HG02642 (cell line): Measurements from ENCODE around the gene UBTF.
"Not testable (repeated sequence)": the region's sequence is repeated elsewhere in the genome, so short reads cannot be mapped to it uniquely, and the experiment has no call there.

Source experiments
- ATAC-seq: cut with Tn5 transposase; IDR thresholded peaks from one replicate; pipeline ENCODE4 v1.9.1; 2021; ENCODE audit warnings: mild to moderate bottlenecking; ENCODE audit not compliant: unreplicated experiment, poor library complexity

UBTF gene

DNA sequence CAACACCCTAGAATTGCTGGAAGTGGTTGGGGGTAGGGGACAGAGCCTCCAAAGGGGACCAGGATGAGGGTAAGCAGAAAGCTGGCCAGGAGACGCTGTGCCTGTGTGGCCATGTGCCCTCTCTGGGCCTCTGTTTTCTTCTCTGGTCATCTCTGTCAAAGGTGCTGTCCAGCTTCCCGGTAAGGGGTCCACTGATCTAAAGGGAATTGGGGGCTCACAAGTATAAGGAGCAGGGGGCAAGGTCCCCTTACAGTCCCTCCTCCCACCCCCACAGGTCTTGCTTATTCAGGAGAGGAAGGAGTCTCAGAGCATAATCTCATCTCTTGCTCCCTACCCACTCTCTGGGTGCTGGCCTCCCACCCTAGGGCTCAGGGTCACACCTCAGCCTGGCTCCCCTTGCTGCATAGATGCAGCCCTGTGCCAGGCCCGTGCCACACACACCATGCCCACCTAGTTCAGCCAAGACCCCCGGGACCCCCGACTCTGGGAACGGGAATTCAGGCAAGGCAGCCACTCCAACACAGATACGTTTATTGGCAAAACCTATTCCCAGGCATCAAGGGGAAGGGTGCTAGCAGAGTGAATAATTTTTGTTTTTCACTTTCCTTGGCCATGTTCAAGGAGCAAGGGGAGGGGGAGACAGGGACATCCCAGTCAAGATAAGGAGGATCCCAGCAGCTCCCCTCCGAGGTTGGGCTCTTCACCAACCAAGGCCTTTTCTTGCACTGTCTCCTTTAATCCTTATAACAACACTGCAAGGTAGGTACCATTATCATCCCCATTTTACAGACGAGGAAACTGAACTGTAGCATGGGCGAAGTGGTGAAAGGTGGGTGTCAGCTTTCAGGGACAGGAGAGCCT is 28.6 kb upstream of the UBTF start:
- ATAC-seq = no peak

DNA sequence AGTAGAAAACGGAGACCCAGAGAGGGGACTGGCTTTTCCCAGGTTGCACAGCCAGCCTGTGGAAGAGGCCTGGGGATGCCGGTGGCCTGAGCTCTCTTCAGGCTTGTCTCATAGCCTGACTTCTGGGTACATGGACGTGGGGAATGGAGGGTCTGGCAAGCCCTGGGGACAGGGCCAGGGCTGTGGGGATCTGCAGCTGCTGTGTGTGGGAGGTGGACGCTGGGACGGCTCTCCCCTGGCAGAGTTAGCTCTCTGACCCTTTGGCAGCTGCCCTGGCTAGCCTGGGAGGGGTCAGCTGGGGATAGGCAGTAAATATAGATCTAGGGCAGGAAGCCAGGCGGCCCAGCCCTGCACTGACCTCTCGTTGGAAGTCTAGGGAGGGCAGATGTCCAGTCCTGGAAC is 28.0 kb upstream of the UBTF start:
- no peak for ATAC-seq

DNA sequence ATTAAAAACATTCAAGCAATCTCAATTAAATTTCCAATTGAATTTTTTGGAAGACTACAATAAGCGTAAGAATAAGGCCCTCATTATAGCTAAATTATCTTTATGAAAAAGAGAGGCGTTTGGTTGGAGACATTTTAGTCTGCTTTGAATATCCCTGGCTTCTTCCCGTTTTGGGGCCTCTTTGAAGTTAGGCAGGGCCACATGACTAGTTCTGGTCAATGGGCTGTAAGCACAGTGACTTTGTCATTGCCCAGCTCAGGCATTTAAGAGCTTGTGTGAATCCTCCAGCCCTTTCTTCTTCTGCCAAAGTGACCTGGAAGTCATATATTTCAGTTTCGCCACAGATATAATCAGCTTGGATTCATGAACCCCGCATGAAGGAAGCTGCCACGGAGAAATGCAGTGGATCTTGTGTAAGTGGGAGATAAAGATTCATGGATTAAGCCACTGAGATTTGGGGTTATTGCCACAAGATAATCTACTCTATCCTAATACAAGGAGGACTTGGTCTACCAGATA is 21.7 kb upstream of the UBTF start:
- ATAC-seq = no peak

DNA sequence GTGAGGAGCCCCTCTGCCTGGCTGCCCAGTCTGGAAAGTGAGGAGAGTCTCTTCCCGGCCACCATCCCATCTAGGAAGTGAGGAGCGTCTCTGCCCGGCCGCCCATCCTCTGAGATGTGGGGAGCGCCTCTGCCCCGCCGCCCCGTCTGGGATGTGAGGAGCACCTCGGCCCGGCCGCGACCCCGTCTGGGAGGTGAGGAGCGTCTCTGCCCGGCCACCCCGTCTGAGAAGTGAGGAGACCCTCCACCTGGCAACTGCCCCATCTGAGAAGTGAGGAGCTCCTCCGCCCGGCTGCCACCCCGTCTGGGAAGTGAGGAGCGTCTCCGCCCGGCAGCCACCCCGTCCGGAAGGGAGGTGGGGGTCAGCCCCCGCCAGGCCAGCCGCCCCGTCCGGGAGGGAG is 18.4 kb upstream of the UBTF start:
- ATAC-seq = not testable (repeated sequence)

DNA sequence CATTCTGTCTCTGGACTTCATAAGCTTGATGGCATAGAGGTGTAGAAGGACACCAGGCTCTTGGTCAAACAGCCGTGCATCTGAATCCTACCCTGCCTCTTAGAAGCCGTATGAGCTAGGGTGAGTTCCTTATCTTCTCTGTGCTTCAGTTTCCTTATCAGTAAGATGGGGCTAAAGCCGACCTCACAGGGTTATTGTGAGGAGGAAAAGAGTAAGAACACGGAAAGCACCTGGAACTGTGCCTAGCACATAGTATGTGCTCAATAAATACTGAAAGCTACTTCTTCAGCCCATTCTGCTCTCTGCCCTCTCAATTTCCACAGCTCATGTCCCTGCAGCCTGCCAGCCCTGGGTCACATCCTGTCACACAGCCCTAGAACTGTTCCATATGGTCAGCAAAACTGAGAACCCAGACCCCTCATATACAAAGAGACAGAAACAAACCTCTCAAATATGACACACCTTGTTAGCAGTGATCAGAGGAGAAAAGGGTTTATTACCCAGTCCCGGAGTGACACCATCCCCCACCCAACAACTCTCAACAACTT is 17.0 kb upstream of the UBTF start:
- ATAC-seq = no peak

DNA sequence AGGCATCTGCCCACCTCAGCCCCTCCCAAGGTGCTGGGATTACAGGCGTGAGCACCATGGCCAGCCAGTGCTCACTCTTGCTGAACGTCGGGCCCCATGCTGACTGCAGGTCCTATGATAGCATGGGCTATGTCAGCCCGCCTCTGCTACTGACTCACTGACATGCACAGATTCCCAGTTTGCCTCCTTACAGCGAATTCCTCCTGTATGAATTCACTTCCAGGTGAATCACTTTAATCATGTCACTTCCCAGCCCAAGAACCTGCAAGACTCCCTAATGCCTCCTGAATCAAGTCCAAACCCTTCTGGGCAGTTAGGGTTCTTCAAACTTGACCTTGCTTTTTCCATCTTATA is 16.1 kb upstream of the UBTF start:
- no peak for ATAC-seq

DNA sequence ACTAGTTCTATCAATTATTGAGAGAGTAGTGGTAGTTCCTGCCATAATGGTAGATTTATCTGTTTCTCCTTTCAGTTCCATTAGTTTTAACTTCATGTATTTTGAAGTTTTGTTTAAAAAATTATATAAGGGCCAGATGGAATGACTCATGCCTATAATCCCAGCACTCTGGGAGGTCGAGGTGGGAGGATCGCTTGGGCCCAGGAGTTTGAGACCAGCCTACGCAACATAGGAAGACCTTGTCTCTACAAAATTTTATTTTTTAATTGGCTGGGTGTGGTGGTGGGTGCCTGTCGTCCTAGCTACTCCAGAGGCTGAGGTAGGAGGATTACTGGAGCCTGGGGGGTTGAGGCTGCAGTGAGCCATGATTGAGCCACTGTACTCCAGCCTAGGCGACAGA is 14.1 kb upstream of the UBTF start:
- no peak for ATAC-seq

DNA sequence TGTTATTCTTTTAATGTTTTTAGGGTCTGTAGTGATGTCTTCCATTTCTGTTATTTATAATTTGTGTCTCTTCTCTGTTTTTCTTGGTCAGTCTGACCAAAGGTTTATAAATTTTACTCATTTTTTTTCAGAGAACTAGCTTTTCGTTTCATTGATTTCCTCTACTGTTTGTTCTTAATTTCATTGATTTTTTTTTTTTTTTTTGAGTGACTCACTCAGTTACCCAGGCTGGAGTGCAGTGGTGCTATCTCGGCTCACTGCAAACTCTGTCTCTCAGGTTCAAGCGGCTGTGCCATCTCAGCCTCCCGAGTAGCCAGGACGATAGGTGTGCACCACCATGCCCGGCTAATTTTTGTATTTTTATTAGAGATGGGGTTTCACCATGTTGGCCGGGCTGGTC is 12.6 kb upstream of the UBTF start:
- ATAC-seq = no peak

DNA sequence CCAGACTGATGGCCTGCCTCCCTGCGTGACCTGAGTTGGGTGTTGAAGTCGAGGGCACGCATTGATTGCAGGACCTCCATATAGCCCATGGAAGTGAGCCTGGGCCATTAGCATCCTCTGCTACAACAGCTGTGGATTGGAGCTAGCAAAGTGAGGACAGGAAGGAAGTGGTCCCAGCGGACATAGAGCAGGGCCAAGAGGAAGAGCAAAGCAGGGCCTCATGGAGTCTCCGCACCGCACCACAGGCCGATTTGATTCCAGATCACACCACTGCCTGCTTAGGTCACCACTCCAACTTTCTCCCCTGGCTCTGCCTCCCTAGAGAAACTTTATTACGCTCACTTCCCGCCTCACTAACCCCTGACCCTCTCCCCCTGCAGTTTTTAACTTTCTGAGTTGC is 10.7 kb upstream of the UBTF start:
- ATAC-seq = no peak

DNA sequence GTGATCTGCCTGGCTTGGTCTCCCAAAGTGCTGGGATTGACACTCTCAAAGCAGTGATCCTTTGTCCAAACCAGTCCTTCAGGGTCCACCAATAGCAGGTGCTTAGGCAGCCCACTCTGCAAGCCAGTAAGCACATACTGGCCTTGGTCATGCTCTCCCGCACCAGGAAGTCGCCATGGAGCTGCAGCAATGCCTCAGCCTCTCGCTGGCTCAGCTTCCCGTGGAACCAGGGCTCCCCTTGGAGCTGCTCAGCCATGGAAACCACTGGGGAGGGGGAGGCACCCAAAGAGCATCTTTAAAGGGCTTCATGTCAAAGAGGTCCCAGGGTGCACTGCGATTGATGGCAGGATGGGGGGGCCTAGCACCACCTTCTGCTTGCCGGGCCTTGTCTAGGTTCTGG is 9.6 kb upstream of the UBTF start:
- no peak for ATAC-seq

DNA sequence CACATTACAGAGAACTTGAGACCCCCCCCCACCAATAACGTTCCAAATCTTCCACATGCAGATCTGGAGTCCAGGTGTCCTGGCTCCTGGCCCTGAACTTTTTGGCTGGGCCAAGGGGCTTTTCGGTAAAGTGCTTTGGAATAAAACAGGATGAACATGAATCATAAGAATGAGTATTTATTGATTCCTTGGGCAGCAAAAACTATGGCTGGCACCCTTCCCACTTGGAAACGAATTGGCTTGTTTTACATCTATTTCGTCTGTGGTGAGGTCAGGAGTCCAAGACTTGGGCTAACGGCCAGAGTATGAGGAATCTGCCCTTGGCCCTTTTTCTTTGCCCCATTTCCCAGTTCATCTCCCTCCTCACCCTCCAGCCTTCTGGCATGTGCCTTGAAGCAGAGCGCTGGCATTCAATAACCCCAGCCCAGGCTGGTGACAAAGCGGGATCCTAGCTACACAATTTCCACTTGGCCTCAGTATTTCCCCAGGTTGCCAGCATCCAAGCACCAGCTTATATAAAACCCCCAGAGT is 4.1 kb upstream of the UBTF start:
- no peak for ATAC-seq

DNA sequence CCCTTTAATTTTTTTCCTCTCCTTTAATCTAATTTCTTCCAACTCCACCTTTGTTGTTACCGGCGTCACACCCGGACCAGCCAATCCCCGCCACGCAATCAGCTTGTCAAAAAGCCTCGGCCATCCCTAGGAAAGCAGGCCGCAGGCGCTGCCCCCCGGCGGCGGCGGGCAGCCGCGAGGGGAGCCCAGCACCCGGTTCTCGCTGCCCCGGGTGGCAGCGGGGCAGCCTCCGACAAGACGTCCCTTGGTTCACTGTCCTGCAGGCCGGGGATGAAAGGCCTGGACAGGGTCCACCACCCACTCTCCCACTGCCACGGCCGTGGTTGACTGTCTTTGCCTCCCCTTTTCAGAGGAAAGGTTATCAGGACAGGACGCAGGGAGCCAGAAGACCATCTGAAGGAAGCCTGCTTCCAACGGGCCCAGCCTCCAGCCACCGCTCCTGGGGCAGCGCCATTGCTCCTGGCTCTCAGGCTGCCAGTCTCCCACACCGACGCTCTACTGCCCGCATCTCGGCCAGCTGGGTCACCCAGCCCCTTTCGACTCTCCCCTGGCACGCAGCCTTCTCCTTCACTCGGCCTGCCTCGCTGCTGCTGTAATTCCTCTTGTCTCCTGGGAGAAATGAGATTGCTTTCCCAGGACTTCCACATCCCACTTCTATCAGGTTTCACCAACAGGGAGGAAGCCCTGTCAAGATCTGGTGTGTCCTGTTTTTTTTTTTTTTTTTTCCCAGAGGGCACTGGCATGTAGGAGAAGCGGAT is 2.8 kb upstream of the UBTF start:
- ATAC-seq = no peak

DNA sequence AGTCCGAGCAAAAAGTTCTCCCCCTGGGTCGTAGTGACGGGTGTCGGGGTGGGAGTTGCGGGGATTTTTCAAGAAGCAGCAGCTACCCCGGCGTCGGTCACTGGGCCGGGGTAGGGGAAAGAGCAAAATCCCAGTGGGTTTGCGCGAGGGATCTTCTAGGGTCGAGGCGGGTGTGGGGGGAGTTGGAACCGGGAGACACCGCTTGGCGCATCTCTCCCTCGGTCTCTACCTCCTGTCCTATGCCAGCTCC is 2.3 kb upstream of the UBTF start:
- ATAC-seq = no peak

DNA sequence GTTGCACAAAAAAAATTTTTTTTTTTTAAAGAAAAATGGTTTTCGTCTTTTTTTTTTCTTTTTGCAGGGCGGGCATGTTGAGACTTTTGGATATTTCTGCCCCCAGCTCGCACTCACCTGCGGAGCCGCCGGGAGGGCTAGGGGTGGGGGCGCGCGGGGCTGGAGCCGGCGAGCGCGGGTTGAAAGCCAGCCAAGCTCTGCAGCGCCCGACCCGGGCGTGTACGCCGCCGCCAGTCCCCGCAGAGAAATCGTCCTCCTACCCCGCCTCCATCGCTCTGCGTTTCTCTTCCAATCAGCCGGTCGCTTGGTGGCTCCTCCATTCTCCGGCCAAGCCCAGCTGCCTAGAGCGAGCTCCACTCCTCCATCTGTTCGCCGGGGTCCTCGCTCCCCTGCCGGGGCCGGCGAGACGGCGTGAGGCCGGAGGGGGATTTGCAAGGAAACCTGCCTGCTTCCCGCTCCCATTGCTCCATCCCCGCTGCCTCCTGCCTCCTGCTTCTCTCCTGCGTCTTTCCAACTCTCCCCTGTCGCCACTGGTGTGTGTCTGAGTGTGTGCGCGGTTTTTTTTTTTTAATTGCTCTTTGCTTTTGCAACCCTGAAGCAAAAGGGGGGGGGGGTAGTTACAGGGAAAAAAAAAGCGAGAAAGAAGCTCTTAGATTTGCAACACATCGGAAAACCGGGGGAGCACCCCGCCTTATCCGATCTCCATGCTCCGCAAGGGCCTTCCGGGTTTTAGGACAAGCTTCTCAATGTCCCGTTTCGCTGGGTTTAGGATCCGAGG is 1.8 kb upstream of the UBTF start:
- ATAC-seq = no peak

DNA sequence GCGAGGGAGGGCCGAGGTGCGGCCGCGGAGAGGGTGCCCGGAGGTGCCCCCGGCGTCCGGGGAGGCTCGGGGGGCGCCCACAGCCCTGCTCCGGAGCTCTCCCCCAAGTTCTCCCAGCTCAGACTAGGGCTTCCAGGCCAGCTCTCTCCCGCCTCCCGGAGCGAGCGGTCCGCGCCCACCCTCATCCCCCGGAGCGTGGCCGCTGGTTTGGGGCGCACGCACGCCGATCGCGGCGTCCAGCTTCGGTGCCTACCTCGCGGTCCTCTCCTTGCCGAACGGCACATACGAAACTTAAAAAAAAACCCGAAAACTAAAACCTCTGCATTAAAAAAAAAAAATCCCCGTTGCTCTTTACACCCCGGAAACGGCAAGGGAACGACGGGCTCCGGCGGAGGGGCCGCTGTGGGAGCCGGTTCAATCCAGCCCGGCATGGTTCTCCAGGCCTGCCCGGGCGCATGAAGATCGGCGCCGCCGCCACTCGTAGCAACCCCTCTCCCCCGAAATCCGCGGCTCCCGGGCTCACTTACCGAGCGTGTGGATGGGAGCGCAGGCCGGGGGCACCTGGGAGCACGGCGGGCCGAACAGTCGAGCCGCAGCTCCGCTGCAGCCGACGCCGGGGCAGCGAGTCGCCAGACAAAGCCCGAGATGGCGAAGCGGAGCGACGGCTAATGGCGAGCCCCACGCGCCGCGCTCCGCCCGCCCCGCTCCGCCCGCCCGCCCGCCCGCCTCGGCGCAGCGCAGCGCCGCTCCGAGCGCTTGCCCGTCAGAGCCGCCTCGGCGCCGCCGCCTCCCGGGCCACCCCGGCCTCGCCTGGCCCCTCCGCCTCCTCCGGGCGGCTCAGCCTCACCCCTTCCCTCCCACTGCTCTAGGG is 973 bp upstream of the UBTF start:
- peak; percentile 9 for ATAC-seq

DNA sequence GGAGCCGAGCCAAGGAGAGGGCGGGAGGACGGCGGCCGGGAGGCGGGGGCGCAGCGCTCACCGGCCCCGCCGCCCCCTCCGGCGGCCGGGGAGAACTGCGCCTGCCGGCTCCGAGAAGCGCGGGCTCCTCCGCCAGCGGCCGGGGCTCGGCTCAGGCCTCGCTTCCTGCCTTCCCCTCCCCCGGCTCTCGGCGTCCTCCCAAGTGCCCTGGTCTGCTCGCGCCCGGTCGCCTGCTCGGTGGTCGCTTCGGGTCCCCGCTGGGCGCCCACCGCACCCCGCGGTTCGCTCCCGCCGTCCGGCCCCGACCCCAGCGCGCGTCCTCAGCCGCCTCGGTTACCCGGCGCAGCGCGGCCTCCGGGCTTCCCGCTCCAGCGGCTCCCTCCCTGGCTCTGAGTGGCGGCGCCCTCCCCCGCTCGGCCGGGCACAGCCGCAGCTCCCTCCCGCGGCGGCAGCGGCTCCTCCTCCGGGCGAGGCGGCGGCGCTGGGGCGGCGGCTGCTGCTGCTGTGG is 313 bp downstream of the UBTF start:
- peak; percentile 40 for ATAC-seq

DNA sequence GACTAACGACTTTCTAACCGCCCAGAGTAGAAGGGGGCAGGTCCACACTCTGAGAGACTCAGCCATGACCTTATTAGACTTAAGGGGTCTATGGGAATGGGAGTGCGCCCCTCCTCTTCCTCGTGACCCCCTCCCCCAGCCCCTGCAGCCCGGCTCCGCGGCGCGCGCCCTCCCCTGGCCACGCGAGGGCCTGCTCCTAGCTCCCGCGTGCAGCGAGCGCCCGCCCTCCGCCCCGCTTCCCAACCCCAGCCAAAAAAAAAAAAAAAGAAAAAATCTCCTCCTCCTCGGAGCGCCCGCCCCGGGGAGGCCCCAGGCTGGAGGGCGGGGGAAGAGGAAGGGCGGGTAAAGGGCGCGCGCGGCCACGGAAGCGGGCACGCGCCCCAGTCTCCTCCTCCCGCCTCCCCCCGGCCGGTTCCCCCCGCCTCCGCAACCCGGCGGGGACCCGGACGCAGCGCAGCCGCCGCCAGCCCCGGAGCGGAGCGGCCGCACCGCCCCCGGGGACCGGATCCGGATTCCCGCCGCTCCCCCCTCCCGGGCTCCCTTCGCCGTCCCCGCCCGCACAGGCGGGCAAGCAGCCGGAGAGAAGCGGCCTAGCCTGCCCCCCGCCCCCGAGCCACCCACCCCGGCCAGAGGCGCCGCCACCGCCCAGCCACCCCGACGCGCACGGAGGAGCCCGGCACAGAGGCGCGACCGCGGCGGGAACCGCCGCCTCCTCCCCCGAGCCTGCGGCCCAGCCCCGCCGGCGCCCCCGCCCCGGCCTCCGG is 949 bp downstream of the UBTF start:
- peak; percentile 46 for ATAC-seq

DNA sequence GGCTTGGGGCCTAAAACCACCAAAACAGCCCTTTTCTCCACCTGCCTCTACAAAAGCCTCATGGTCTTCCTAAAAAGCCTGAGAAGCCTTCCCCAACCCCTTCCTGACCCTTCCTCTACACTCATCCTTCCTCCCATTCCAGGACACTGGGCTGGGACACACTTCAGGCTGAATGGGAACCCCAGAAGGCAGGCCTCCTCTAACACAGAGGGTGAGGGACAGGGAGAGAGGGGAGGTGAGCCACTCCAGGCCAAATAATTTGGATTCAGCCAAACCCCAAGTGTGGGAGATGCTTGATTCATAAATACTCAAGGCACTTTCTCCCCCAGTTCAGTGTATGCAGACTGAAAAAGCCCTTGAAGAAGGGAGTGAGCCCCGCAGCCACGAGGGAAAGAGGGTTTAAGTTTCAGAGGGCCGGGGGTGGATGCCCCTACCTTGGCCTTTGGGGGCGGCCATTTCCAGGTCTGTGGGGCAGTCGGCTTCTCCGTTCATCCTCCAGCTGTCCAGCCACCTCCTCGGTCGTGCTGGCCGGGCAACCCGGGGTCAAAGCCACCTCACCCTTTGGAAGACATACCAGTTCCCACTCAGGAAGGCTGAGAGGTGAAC is 1.6 kb downstream of the UBTF start:
- no peak for ATAC-seq
